Esophagus muscularis mucosa (tissue), 3 donors: ENCODE results near the gene ERI3.

Experiments
- POLR2A ChIP-seq: fragments of 450-650 bp; IDR thresholded peaks from one replicate; pipeline ENCODE4 v1.6.1; 2017; ENCODE audit warnings: antibody characterized with exemption, moderate library complexity, mild to moderate bottlenecking, low read depth
- TF ChIP-seq, protein P1 (sequence below), 3 experiments: fragments of 200-600 bp in 2 of 3; fragments of 450-650 bp in 1 of 3; sonication (generic) in 2 of 3; IDR thresholded peaks; one replicate each; pipeline ENCODE4 v1.5.1; 2017 to 2019; ENCODE audit warnings: antibody characterized with exemption in 3 of 3, mild to moderate bottlenecking in 2 of 3, moderate library complexity in 1 of 3

- TF ChIP-seq POLR2A, result no peak
- TF ChIP-seq, protein P1, sequence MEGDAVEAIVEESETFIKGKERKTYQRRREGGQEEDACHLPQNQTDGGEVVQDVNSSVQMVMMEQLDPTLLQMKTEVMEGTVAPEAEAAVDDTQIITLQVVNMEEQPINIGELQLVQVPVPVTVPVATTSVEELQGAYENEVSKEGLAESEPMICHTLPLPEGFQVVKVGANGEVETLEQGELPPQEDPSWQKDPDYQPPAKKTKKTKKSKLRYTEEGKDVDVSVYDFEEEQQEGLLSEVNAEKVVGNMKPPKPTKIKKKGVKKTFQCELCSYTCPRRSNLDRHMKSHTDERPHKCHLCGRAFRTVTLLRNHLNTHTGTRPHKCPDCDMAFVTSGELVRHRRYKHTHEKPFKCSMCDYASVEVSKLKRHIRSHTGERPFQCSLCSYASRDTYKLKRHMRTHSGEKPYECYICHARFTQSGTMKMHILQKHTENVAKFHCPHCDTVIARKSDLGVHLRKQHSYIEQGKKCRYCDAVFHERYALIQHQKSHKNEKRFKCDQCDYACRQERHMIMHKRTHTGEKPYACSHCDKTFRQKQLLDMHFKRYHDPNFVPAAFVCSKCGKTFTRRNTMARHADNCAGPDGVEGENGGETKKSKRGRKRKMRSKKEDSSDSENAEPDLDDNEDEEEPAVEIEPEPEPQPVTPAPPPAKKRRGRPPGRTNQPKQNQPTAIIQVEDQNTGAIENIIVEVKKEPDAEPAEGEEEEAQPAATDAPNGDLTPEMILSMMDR (IDR thresholded peaks at IDR 0.05), result no peak
Measured at GRCh38 chr1:44262414-44262813, 92.6 kb downstream of the ERI3 start.
